GM18951 (cell line): ENCODE measurements around the gene JAG2.

Source experiments
- POLR2A ChIP-seq: IDR thresholded peaks from 4 replicates; pipeline ENCODE4 v1.6.1; 2011; ENCODE audit warnings: mild to moderate bottlenecking; ENCODE audit not compliant: insufficient read length, insufficient read depth; ENCODE audit errors: extremely low read depth
- in situ Hi-C: fragments of 300-500 bp; cut with MboI; formaldehyde crosslinking; loops from one replicate; pipeline ENCODE4 v1.12.0; 2022; ENCODE audit warnings: low sequenced_read_pairs, mixed read lengths, inconsistent platforms; ENCODE audit not compliant: unreplicated experiment

Gene JAG2

GRCh38 chr14:105146976-105147635 lies 21.5 kb downstream of the JAG2 start:
- in situ Hi-C loops, result no loop called here
- TF ChIP-seq POLR2A, result no peak

GRCh38 chr14:105146181-105146975 lies 22.2 kb downstream of the JAG2 start:
- in situ Hi-C loops, result no loop called here
- TF ChIP-seq POLR2A, result no peak

- no peak for TF ChIP-seq POLR2A
- in situ Hi-C loops, result no loop called here
Observed at GRCh38 chr14:105145381-105146180, 23.0 kb downstream of the JAG2 start.

GRCh38 chr14:105144666-105145380 lies 23.8 kb downstream of the JAG2 start:
- in situ Hi-C loops, result no loop called here
- TF ChIP-seq POLR2A, result no peak

GRCh38 chr14:105144026-105144665 lies 24.4 kb downstream of the JAG2 start:
- no peak for TF ChIP-seq POLR2A
- in situ Hi-C loops, result no loop called here

- TF ChIP-seq POLR2A, result no peak
Observed at GRCh38 chr14:105143451-105144025, 25.0 kb downstream of the JAG2 start.

GRCh38 chr14:105142651-105143450 lies 25.7 kb downstream of the JAG2 start:
- in situ Hi-C loops, result no loop called here
- TF ChIP-seq POLR2A, result no peak

More at GRCh38 chr14:105143451-105144025, 25.0 kb downstream of the JAG2 start:
- in situ Hi-C loops, result no loop called here

GRCh38 chr14:105141486-105142281 lies 26.9 kb downstream of the JAG2 start:
- in situ Hi-C loops, result no loop called here
- TF ChIP-seq POLR2A, result no peak

GRCh38 chr14:105141026-105141425 lies 27.6 kb downstream of the JAG2 start:
- in situ Hi-C loops, result no loop called here
- TF ChIP-seq POLR2A, result no peak

GRCh38 chr14:105140581-105140980 lies 28.0 kb downstream of the JAG2 start:
- in situ Hi-C loops, result no loop called here
- TF ChIP-seq POLR2A, result no peak

- in situ Hi-C loops, result no loop called here
- TF ChIP-seq POLR2A, result no peak
Observed at GRCh38 chr14:105139831-105140239, 28.7 kb downstream of the JAG2 start.
